Coronary artery (tissue), 2 donors: ENCODE data around the gene ADAMTS3.
"Not testable (repeated sequence)": the region's sequence is repeated elsewhere in the genome, so short reads cannot be mapped to it uniquely, and the experiment has no call there.

Experiments used
- DNase-seq: peaks from one replicate; pipeline ENCODE4 v3.0.0-alpha.2; 2017; ENCODE audit warnings: low spot score
- H3K27ac ChIP-seq, 2 donors: fragments of 200-600 bp; sonication (generic); one replicate each; pipeline ENCODE4 v1.5.1; 2016 to 2019
- H3K4me3 ChIP-seq: fragments of 200-600 bp; sonication (generic); 2 replicates; pipeline ENCODE4 v1.5.1; 2016; ENCODE audit warnings: mild to moderate bottlenecking, moderate library complexity
- TF ChIP-seq, protein P1 (sequence below): fragments of 200-600 bp; sonication (generic); IDR thresholded peaks from one replicate; pipeline ENCODE4 v1.5.1; 2019; ENCODE audit warnings: antibody characterized with exemption

The ADAMTS3 gene

DNA sequence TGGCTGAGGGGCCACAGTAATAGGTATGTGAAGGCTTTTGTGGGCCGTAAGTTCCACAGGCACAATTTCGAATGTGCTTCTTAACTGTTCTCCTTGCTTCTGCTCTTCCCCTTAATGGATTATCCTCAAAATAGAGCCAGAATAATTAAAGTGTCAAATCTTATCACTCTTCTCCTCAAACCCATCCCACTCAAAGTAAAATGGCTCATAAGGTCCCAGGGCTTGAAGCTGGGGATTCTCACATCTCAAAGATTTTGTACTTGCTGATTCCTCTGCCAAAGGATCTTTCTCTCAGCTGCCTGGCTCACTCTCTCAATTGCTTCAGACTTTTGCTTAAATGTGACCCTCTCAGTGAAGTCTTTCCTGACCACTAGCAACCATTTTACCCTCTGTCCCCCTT, 16.6 kb downstream of the ADAMTS3 start:
- DNase-seq: no peak
- no peak overlapping the region for H3K27ac ChIP-seq
- TF ChIP-seq, protein P1, sequence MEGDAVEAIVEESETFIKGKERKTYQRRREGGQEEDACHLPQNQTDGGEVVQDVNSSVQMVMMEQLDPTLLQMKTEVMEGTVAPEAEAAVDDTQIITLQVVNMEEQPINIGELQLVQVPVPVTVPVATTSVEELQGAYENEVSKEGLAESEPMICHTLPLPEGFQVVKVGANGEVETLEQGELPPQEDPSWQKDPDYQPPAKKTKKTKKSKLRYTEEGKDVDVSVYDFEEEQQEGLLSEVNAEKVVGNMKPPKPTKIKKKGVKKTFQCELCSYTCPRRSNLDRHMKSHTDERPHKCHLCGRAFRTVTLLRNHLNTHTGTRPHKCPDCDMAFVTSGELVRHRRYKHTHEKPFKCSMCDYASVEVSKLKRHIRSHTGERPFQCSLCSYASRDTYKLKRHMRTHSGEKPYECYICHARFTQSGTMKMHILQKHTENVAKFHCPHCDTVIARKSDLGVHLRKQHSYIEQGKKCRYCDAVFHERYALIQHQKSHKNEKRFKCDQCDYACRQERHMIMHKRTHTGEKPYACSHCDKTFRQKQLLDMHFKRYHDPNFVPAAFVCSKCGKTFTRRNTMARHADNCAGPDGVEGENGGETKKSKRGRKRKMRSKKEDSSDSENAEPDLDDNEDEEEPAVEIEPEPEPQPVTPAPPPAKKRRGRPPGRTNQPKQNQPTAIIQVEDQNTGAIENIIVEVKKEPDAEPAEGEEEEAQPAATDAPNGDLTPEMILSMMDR: no peak
- H3K4me3 ChIP-seq: no peak overlapping the region

DNA sequence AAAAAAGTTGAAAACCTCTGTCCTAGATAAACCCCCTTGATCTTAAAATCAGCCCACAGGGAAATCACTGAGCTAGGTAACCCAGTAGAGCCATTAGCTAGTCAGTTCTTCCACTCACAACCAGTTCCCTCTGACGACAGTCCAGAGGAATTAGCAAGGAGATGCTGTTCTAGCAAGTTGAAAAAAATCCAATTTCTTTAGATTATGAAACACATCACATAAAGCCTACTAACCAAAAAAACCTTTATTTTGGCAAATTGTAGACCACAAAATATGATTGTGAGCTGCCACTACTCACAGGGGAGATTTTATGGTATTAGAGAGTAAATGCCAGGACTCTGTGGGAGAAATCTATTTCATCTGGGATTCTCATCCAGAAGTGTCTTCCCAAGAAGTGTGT, 22.6 kb downstream of the ADAMTS3 start:
- Histone ChIP-seq H3K4me3 (no peak overlapping the region), H3K27ac (no peak overlapping the region)
- no peak for DNase-seq
- TF ChIP-seq, protein P1: no peak

DNA sequence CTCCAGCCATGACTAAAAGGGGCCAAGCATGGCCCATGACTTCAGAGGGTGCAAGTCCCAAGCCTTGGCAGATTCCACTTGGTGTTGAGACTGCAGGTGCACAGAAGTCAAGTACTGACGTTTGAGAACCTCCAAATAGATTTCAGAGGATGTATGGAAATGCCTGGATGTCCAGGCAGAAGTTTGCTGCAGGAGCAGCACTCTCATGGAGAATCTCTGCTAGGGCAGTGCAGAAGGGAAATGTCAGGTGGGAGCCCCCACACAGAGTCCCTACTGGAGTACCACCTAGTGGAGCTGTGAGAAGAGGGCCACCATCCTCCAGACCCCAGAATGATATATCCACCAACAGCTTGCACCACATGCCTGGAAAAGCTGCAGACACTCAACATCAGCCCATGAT, 28.3 kb downstream of the ADAMTS3 start:
- DNase-seq, H3K27ac ChIP-seq, H3K4me3 ChIP-seq: not testable (repeated sequence)

DNA sequence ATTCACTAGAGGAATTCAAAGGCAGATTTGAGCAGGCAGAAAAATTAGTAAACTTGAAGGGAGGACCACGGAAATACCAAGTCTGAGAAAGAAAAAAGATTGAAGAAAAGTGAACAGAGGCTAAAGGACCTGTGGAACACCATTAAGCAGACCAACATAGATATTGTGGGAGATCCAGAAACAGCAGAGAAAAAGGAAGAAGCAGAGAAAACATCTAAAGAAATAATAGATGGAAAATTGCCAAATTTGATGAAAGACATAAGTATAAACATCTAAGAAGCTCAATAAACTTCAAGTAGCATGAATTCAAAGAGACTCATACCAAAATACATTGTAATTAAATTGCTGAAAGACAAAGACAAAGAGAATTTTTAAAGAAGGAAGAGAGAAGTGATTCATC, 31.0 kb downstream of the ADAMTS3 start:
- no peak overlapping the region for H3K4me3 ChIP-seq
- TF ChIP-seq, protein P1: no peak
- no peak for DNase-seq
- no peak overlapping the region for H3K27ac ChIP-seq

DNA sequence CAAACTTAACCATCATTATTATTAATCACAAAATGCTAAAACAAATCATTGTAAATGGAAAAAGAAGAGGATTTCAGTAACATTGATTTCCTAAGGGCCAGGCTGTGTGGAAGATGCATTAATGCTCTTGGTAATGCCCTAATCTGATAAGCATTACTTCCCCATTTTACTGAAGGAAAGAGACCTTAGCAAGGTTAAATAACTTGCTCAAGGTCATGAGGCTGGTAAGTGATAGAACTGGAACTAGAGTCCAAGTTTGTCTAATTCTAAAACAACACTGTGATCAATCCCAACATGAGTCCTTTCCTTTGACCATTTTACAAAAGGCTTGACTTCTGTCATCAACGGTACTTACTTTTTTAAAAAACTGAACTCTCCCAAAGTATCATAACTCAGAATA, 32.6 kb downstream of the ADAMTS3 start:
- TF ChIP-seq, protein P1: no peak
- no peak for DNase-seq
- Histone ChIP-seq H3K4me3 (no peak overlapping the region), H3K27ac (no peak overlapping the region)

DNA sequence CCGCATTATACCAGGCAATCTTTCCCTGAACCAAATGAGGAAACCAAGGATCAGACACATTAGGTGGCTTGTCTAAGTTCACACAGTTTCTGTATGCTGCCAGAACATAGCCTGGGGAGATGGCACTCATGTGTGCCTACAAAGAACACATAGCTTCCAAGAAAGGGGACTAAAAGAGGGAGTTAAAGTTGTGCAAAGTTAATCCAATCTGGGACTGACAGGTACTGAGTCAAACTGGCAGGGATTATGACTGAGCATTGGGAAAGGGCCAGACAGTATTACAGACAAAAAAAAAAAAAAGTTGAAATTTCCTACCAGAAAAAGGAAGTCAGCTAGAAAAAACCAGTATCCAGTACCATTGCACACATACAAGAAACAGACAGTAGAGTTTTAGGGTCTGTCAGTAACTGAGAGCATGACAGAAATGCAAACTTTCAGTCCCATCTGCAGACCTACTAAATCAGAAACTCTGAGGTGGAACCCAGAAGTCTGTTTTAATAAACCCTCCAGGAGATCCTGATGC, 37.2 kb downstream of the ADAMTS3 start:
- DNase-seq: no peak
- no peak overlapping the region for H3K27ac ChIP-seq
- H3K4me3 ChIP-seq: no peak overlapping the region
- TF ChIP-seq, protein P1: no peak

DNA sequence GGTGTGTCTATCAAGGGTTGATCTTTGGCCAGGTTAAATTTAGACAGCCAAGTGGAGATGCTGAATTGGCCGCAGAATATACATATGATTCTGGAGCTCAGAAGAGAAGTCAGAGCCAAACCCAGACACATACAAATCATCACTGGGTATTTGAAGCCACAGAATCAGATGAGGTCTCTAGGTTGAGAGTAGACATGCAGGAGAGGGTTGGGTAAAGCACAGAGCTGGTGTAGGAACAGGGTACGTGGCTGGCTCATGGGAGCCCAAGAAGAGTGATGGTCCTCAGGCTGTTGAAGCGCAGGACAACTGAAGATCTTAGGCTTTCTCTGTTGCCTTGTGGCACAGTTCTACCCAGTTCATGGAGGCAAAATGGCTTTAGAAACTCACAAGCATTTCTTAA, 37.7 kb downstream of the ADAMTS3 start:
- no peak overlapping the region for H3K4me3 ChIP-seq
- DNase-seq: no peak
- TF ChIP-seq, protein P1: no peak

More for the DNA sequence above, 37.7 kb downstream of the ADAMTS3 start:
- H3K27ac ChIP-seq: no peak overlapping the region
